ENCODE results near the gene ACTG1.

ACTG1 gene

DNA sequence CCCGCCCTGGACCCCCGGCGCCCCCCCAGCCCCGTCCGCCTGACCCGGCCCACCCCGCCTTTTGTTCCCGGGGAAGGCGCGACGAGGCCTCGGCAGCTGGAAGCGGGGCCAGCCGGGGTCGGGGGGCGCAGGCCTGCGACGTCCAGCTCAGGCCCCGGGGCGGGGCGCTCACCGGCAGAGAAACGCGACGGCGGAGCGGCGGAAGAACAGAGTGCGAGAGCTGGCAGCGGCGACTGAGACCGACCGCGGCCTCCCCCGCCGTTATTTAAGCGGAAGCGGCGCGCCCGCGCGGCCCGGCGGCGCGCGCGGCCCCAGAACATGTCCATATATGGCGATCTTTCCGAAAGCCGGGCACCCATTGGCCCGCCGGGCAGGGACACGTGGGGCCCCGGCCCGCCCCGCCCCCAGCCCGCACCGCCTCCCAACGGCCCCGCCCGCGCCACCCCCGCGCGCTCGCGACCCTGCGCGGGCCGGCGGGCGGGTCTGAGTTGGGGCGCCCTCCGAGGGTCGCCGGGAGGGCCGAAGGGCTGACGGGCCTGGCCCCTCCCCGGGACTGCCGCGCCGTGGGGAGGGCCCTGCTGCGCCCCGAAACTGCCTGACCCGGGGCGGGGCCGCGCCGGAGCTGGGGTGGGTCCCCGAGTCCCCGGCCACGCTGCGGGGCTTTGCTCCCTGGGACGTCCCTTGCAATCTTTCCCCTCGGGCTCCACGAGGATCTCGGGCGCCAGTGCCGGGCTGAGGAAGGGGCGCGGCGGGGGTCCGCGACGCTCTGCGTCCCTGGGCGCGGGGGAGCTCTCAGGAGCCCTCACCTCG, at the start of gene ACTG1:
Gene ACTG1 (minus strand): TSS at position 238 of the 810 bp plus-strand sequence. CDS start 445 bp downstream, outside the sequence.
- DNase-seq, result peak; percentile 90

DNA sequence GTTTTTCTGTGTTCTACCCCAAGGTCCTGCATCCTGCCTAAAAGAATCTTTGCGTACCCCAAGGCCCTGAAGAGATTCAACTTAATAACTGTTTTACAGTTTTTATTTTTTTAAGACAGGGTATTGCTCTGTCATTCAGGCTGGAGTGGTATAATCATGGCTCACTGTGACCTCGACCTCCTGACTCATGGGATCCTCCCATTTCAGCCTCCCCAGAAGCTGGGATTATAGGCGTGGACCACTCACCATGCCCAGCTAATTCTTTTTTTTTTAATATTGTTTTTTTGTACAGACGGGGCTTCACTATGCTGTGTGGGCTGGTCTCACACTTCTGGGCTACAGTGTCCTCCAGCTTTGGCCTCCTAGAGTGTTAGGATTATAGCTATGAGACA, 48.9 kb upstream of the ACTG1 start:
- DNase-seq, result no peak

DNA sequence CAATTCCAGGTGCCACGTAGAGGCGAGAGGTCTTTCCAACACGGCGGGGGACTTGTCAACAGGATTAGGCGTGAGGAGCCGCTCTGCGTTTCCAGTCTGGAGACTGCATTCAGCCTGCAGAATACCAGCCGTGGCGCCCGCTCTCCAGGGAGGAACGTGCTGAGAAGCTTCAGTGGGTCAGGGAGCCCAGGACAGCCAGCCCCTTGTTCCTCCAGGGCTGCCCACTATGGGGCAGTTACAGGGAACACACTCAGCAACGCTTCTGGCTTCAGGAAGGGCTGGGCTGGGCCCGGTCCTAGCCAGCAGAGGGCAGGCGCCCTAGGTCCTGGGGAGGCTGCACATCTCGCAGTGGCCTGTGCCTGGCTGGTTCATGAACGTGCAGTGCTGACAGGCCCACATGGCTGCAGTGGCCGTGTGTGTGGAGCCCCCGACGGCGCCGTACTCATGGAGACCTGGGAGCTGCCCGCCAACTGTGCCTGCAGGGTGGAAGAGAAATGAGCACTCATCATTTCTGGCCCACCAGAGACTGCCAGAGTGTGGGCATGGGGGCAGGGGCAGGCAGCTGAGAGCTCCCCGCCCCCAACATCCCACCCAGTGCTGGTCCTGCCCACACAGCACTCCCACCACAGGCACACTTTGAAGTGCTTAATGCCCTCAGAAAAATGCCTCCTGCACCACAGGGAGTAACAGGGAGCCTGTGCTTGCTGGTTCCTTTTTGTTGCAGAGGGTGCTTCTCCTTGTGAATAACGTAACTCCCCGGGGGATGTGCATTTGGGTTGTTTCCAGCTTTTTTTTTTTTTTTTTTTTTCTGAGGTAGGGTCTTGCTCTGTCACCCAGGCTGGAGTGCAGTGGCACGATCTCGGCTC, 46.6 kb upstream of the ACTG1 start:
- no peak for DNase-seq

GRCh38 chr17:81558115-81558468, 45.5 kb upstream of the ACTG1 start:
- DNase-seq, result no peak

DNA sequence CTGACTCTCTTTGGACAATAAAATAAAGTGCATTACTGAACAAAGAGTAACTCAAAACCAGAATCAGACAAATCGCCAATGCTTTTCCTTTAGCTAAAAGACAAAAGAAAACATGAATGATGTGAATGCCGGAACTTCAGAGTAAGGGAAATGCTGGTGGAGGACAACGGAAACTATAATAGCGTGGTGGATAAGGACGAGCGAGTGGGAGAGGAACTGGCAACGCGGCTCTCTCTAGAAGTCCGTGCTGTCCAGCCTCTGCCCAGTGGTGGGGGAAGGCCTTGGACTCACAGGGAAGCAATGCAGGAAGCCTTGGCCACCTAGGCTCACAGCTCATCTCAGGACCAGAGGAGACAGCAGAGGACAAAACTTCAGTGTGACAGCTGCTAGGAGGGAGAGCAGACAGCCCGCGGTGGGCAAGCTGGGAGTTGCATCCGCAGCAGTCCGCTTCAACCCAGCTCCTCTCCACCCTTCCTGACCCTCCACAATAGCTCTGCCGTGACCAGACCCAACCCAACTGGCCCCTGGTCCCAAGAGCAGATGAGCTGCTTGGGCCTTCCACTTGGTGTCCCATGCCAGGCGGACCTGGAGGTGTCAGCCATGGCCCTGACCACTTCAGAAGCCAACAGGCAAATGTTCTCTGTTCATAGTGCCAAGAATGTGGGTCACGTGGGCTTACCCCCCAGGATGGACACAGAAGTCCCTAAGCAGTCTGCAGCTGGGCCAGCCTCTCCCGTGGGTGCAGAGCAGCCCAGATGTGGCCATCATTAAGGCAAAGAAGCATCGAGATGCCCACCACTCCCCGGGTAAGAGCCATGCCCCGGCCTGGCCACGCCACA, 44.9 kb upstream of the ACTG1 start:
- no peak for DNase-seq

GRCh38 chr17:81556863-81557262, 44.3 kb upstream of the ACTG1 start:
- DNase-seq, result no peak

GRCh38 chr17:81556175-81556691, 43.6 kb upstream of the ACTG1 start:
- peak; percentile 19 for DNase-seq

- peak; percentile 84 for DNase-seq
Observed at GRCh38 chr17:81553616-81554181, 41.1 kb upstream of the ACTG1 start.

- peak; percentile 71 for DNase-seq
Observed at GRCh38 chr17:81553018-81553615, 40.5 kb upstream of the ACTG1 start.

- peak; percentile 52 for DNase-seq
Observed at GRCh38 chr17:81552244-81553017, 39.8 kb upstream of the ACTG1 start, which contains the start of gene FAAP100. FAAP100 (minus strand) TSS chr17:81552353; CDS start chr17:81552330, 23 bp downstream.

GRCh38 chr17:81551458-81552243, 39.1 kb upstream of the ACTG1 start:
- no peak for DNase-seq

- no peak for DNase-seq
Observed at GRCh38 chr17:81550830-81551457, 38.3 kb upstream of the ACTG1 start.

DNA sequence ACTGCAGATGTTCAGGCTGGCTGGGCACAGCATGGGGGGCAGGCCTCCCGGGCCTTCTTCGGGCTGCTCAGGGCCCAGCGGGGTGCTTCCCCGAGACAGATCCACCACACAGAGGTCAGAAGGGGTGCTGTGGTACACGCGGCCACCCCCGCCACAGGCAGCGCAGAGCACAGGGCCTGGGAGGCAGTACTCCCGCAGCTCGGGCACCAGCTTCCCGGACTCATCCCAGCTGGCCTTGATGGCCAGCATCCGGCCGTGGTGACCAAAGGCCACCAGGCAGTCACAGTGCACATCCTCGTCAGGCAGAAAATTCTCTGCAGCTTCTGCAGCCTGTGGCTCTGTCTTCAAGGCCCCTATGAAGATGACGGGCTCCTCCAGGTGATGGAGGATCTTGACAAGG, 37.7 kb upstream of the ACTG1 start:
- no peak for DNase-seq

GRCh38 chr17:81549826-81550225, 37.2 kb upstream of the ACTG1 start:
- no peak for DNase-seq

DNA sequence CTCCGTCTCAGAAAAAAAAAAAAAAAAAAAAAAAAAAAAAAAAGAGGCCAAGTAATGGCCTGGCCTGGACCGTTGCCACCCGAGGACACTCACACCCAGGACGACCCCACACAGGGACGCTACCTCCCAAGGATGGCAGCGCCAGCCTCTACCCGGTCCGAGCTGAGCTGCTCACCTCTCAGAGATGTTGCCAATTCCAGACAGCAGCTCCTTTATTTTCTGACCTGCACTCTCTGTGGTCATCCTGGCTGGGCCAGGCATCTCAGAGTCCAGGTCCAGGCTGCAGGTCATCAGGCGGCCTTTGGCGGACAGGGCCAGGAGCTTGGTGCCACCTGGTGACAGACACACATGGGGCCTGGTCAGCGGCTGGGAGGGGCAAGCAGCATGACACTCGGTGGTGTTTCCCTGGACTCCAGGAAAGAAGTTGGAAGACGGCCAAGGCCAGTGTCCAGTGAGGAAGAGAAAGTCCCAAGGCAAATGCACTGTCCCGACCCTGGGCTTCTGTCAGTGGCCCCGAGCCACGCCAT, 36.5 kb upstream of the ACTG1 start:
- no peak for DNase-seq

- DNase-seq, result no peak
Observed at GRCh38 chr17:81547614-81547982, 35.0 kb upstream of the ACTG1 start.

GRCh38 chr17:81546906-81547613, 34.5 kb upstream of the ACTG1 start:
- DNase-seq, result no peak

DNA sequence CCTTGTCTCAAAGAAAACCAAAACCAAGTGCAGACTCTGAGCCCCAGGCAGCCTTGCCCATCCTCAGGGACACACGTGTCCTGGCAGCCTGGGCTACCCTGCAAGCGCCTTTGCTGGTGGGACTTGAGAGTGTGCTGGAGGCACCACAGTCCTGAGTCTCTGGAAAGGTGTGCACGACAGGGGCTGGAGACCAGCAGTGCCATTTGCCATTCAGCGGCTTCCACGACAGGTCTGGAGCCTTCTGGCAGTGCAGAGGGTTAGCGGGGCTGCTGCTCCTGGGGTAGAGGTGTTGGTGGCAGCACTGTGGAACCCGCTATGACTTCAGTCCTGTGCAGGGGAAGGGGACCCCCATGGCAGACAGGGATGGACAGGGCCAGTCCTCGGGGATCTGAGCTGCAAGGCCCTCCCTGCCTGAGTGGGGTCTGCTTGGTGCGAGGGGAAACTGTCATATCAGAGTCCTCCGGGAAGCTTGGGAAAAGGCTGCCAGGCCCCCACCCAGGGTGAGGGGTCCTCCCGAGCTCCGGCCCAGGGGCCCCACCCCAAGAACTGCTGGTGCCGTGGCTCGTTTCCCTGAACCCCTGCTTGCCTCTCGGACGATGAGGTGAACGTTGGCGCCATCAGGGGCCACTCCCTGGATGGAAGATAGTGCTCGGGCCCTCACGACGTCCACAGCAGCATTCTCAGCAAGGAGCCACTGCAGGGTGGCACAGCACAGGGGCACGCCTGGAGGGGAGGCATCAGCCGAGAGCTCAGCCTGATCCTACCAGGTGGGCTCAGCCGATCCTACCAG, 32.8 kb upstream of the ACTG1 start:
- DNase-seq, result no peak
